ENCODE results near the gene ABCA13.
"Not testable (repeated sequence)": the region's sequence is repeated elsewhere in the genome, so short reads cannot be mapped to it uniquely, and the experiment has no call there.

The ABCA13 gene

GRCh38 chr7:48171202-48171601, at the start of gene ABCA13:
TSS of gene ABCA13 (plus strand) at chr7:48171458. CDS start at chr7:48171484, 26 bp downstream.
- DNase-seq (ENCODE audit: low read depth) = no peak

DNA sequence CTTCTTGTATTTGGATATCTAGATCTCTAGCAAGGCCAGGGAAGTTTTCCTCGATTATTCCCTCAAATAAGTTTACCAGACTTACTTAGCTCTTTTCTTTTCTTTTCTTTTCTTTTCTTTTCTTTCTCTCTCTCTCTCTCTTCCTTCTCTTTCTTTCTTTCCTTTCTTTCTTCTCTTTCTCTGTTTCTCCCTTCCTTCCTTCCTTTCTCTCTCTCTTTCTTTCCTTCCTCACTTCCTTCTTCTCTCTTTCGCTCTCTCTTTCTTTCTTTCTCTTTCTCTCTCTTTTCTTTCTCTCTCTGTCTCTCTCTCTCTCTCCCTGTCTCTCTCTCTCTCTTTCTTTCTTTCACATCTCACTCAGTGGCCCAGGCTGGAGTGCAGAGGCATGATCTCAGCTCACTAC, 45.2 kb upstream of the ABCA13 start:
- no peak for DNase-seq (ENCODE audit: low read depth)

- DNase-seq (ENCODE audit: low read depth) = no peak
Measured at GRCh38 chr7:48130658-48131108, 40.6 kb upstream of the ABCA13 start.

DNA sequence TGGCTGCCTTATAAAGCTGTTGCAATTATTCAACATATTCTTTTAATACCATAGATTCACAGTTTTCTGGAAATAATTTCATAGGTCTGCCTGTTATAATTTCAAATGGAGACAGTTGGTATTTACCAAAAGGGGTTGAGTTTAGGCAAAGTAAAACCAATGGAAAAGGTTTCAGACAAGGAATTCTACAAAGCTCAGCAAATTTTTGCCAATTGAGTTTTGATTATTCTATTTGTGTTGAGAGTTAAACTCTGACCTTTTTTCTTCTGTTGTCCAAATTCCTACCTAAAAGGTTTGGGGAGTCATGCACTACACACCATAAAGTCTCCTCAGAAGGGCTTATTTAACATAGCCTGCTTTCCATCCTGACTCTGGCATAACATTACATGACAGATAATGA, 38.5 kb upstream of the ABCA13 start:
- no peak for DNase-seq (ENCODE audit: low read depth)

DNA sequence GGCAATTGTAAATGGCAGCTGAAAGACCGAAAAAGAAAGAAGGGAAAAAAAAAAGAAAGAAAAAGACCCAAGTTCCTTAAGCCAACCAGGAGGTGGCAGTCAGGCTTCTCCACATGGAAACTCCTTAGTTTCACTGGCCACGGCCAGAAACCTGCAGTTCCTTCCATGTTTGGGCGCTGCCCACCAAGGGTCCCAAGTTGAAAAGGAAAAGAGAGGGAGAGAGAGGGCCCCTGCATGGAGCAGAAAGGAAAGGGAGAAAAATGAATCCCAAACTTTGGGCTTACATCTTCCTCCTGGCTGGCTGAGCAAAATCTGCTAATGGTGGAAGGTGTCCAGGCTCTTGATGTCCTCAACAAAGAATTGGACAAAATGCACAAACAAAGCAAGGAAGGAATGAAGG, 31.8 kb upstream of the ABCA13 start:
- DNase-seq (ENCODE audit: low read depth) = no peak

DNA sequence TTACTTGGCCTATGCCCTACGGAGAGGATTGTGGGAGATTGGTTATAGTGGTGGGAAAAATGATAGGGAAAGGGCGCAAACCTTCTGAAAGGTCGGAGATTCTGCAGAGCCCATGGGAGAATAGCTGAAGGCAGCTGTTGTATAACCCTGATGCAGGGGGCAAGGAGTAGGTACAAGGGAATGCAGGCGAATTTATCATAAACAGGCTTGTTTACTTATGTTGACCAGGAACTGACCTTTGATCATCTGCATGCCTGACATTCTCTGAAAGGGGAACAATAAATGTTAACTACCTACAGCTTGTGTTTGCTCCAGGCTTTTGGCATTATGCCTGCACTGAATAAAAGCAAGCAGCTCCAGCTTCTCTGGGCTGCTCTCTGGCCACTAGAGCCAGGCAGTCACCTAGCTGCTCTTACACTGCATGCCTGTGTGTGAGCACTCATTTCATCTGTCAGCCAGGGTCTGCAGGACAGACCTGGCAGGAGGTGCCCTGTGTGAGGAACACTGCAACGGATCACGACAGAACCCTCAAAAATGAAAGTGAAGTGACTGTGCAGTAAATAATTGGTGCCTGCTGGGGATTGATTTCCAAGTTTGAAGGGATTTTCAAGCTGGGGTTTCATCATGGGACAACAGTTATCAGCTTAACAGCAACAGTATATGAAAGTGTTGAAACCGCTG, 31.1 kb upstream of the ABCA13 start:
- DNase-seq (ENCODE audit: low read depth) = no peak

GRCh38 chr7:48141521-48141920, 29.7 kb upstream of the ABCA13 start:
- DNase-seq (ENCODE audit: low read depth) = no peak

GRCh38 chr7:48144291-48144768, 26.9 kb upstream of the ABCA13 start:
- no peak for DNase-seq (ENCODE audit: low read depth)

DNA sequence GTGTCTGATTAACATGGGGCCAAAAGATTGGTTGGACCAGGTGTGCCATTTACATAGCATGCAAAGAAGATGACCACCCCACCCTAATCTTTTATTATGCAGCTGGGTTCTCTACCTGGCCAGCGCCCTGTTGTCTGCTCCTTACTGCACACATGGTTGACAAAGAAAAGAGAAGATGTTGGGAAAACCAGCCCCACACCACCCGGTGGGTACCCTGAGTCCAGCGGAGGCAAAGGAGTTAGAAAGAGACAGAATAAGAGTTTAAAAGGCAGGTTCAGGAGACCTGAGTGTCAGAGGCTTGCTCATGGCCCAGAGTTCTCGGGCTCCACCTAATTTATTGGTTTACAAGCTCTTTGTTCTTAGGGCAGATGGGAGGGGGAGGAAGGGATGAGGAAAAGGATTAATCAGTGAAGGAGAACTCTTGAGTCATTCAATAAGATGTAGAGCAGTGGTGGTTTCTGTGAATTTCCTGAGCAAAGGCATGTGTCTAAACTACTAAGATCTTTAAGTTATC, 24.1 kb upstream of the ABCA13 start:
- no peak for DNase-seq (ENCODE audit: low read depth)

- not testable (repeated sequence) for DNase-seq (ENCODE audit: low read depth)
Measured at GRCh38 chr7:48147690-48148089, 23.6 kb upstream of the ABCA13 start.

DNA sequence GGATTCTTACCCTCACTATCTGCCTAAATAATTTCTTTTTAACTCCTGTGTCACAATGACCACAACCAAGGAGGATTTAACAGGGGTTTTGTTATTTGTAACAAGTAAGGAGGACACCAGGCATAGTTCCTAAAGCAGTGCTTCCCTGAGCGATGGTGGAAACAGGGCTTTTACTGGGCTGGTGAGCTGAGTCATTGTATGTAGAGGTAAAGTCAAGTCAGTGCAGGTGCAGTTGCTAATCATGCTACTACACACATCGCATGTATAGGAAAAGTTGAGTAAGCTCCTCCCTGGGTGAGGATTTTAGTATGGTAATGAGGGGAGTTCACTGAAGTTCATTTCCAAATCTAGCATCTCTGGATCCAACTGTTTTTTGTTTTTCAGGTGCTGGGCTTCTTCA, 22.9 kb upstream of the ABCA13 start:
- DNase-seq (ENCODE audit: low read depth) = no peak

DNA sequence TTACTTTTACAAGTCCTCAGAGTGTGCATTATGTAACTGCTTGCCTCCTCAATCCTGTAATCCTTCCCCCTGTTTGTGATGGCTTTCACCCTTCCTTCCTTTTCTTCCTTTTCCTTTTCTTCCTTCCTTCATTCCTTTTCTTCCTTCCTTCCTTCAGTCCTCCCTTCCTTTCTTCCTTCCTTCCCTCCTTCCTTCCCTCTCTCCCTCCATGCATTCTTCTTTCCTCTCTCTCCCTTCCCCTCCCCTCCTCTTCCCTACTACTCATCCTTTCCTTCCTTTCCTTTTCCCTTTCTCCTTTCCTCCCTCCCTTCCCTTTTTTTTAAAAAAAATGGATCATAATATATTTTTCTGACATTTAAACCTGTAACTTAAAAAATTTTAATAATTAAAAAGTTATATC, 22.2 kb upstream of the ABCA13 start:
- DNase-seq (ENCODE audit: low read depth) = no peak

GRCh38 chr7:48150086-48150485, 21.2 kb upstream of the ABCA13 start:
- no peak for DNase-seq (ENCODE audit: low read depth)

DNA sequence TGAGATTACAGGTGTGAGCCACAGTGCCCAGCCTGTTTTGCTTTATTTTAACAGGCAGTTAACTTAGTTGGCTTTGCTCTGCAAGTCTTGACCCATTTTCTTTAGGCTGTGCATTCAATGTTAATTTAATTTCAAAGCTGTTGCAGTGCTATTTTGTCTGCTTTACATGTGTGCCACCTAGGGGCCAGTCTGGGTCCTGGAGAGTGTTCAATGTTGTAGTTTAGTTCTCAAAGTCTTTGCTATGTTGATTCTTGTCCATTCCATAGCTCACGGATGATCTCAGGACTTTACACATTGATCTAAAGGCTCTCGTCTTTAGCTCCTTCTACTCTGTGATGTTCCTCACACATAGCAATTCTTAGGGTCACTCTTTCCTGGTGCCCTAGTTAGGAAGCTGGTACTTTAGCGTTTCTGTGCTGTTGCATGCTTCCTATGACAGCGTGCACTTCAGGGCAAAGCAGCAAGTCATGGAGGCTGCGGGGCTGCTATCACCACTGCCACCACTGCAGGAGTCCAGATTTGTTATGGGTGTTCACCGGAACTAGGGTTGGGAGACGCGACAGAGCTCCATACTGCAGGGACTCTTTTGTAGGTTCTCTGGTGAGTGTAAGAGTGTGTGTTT, 16.4 kb upstream of the ABCA13 start:
- no peak for DNase-seq (ENCODE audit: low read depth)

DNA sequence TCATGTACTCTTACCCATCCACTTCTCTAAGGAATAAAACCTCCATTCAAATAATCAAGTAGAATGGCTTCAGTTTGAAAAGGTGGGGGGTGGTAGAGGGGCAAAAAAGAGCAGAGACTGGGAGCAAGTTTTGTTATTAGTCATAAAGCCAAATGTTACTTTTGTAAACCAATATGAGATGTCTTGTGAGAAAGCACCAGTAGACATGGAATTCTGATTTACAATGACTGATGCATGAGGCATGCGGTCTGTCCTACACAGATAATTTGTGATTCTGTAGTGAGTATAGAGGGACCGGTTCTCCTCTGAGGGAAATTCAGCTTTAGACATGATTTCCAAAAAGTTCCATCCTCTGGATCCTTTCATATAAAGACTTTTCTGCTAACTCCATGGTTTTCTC, 12.9 kb upstream of the ABCA13 start:
- no peak for DNase-seq (ENCODE audit: low read depth)

- DNase-seq (ENCODE audit: low read depth) = no peak
Measured at GRCh38 chr7:48161407-48162125, 9.7 kb upstream of the ABCA13 start.

GRCh38 chr7:48165157-48165556, 6.1 kb upstream of the ABCA13 start:
- DNase-seq (ENCODE audit: low read depth) = no peak

DNA sequence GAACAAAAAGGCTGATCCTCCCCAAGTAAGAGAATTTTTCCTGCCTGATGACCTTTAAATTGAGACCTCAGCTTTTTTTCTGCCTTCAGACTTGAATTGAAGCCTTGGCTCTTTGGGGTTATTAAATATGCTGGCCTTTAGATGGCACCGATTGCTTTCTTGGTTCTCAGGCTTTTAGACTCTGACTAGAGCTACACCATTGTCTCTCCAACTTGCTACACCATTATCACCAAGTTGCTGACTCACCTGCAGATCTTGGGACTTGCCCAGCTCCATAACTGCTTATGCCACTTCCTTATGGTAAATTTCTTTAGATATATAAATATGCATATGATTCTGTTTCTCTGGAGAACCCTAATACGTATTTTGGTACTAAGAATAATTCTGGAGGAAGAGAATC, 3.1 kb upstream of the ABCA13 start:
- DNase-seq (ENCODE audit: low read depth) = no peak

DNA sequence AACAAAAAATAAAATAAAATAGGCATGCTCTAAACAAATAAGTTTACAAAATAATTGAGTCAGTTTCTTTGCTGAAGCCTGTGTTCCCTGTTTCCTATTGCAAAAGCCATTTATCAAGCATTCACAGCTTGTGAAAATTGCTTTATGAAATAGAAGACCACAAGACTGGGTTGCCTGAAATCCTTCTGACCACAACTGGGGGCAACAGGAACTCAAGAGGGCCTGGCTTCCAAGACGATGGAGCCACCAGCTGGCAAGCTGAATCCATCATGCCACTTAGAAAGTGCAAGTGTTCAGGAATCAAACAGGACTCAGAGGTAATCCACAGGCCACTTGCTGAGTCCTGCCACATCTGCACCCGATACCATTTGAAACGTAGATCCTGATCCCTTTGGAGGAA, 752 bp upstream of the ABCA13 start:
- no peak for DNase-seq (ENCODE audit: low read depth)

- no peak for DNase-seq (ENCODE audit: low read depth)
Measured at GRCh38 chr7:48173313-48173712, 2.1 kb downstream of the ABCA13 start.

DNA sequence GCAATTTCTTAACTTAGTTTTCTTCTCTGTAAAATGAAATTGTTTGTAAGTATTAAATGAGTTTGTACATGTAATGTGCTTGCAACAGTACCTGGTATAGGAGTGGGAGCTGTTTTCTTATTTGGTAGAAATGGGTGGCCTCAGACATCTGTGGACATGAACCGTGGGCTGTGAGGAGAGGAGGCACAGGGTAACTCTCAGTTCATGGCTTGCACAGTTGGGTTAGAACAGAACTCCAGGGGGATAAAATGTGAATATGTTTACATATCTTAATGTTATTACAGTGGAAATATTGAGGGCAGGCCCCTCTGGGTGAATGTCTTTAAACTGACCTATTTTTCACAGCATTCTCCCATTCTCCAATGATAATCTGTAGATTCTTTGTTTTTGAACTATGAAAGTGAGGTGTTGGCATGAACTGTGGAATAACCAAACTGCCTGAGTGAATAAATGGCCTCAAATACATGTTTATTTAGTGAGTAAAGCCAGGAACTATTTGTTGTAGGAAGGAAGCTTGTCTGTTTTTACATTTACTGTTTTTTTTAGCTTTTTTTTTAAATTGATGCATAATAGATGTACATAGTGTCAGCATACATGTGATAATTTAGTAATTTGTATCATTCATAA, 2.6 kb downstream of the ABCA13 start:
- no peak for DNase-seq (ENCODE audit: low read depth)

DNA sequence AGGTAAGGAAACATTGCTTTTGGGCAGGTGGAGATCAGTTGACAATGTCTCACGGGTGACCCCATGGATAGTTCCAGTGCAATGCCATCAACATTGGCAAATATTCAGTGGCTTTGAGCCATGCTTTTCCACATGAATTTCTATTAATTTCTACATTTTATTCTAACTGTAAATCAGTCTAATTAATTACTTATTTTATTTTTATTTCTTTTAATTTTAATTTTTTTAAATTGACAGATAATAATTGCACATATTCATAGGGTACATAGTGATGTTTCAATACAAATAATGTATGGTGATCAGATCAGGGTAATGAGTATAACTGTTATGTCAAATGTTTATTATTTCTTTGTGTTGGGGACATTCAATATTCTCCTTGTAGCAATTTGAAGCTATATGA, 3.8 kb downstream of the ABCA13 start:
- no peak for DNase-seq (ENCODE audit: low read depth)
